Activated T-helper 1 cell treated with anti-CD3 and anti-CD28 coated beads, Interleukin-2, amount 50 U/mL, for 16 hours (primary cell): ENCODE results near the gene CGN.

ENCODE experiments used
- DNase-seq, 2 donors: peaks; one replicate each; pipeline ENCODE4 v3.0.0-alpha.2; 2020; ENCODE audit warnings: low read depth in 1 of 2, low spot score in 1 of 2

The CGN gene

DNA sequence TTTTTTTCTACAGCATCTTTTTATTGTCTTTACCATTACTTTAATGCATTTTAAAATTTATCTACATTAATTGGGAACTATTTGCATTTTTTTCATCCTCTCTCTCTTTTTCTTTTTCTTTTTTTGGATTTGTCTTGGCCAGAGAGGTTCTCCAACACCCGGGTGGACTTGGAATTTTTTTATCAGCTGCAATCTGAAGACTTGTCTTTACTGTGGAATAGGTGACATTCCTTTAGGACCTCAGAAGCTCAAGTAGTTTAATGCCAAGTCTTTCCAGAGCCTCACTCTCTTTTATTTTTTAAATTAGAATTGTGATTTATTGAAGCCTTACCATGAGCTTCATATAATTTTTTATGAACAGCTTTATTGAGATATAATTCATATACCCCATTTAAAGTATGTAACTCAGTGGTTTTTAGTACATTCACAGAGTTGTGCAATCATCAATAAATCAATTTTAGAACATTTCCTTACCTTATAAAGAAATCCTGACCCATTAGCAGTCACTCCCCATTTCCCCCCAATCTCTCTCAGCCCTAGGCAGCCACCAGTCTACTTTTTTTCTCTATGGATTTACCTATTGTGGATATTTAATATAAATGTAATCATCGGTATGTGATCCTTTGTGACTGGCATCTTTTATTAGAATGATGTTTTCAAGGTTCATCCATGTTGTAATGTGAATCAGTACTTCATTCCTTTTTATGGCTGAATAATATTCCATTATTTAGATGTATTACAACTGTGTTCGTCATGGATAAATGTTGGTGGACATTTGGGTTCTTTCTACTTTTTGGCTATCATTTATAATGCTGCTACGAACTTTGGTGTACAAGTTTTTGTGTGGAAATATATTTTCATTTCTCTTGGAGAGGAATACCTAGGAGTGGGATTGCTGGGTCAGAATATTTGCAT lies 35.1 kb downstream of the CGN start:
- no peak for DNase-seq

DNA sequence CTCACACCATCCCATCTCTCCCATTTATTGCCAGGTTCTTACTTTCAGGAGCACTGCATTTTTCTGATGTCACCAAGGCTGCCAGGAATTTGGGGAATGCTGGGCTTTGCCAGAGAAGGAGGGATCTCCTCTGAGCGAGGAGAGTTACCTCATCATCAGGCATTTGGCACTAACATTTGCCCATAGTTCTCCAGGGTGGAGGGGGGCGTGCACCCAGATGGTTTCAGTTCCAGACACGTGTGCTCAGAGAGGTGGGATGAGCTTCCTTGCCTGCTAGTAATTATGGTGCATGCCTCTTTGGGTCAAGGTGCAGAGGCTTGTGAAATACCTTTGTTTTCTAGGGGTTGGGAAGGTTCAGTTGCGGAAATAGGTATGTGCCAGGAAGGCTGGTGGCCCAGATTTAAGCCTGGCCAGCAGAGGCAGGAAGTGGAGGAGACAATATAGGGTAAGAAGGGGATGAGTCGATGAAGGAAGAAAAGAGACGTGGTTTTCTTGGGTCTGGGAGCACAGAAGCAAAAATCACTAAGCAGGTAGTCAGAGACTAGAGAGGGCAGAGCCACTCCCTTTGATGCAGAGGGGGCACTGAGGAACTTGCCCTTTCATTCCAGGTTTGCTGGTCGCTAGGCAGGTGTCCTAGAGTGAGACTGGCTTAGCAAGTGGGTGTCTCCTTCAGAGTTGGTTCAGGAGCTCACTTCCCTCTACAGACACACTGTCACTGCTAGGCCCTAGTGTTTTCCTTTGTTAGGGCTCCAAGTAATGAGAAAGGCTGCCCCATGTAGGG lies 36.1 kb downstream of the CGN start:
- DNase-seq, result no peak

DNA sequence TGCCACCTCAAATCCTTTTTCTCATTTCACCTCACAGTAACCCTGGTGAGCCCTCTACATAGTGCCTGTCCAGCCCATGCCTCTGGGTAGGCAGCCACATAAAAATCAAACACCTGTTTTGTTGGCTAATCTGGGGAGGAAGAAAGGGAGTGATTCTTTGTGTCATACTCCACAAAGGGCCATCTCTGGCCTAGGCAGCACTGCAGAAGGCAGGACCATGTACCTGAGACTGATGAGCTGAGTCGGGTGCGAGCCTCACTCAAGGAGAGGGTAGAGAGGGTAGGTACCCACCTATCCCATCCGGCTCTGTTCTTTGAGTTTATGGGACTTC lies 36.7 kb downstream of the CGN start:
- DNase-seq, result no peak

DNA sequence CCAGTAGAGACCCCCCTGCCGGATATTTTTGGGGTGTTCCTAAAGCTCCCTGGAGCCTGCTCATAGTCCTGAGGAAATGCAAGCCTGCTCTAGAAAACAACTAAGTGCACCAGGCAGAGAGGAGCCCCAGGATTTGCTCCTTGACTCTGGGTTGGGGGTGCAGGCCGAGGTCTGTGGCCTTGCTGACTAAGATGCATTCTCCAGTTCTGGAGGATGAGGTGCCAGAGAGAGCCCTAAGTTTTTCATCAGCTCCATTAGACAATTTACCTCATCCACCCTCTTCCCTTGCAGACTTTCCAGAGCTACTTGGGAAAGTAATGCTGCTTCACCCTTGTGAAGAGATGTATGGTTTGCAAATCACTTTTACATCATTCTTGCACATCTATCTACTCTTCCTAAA lies 38.0 kb downstream of the CGN start:
- no peak for DNase-seq

DNA sequence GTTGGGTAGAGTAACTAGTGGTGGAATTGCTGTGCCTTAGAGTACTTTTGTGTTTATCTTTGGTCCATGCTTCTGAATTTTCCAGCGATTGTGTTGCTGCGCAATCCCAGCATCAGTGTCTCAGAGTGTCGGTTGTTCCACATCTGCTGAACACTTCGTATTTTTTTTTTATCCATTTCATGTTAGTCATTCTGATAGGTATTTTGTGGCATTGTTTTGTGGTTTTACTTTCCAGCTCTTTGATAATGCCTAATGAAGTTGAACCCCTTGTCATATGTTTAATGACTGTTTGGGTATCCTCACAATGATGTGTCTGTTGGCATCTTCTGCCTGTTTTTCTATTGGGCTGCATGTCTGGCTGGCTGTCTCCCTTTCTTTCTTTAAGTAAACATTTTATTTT lies 42.5 kb downstream of the CGN start:
- DNase-seq, result no peak

DNA sequence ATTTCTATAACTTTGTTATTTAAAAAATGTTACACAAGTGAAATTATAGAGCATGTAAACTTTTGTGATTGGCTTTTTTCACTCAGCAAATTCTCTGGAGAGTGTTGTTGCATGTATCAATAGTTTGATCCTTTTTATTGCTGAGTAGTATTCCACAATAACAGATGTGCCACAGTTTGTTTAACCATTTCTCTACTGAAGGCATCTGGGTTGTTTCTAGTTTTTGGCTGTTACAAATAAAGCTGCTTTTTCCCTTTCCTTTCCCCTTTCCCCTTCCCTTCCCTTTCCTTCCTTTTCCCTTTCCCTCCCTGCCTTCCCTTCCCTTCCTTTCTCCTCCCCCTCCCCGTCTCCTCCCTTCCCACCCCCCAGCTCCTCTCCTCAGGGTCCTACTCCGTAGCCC lies 44.9 kb downstream of the CGN start:
- no peak for DNase-seq

DNA sequence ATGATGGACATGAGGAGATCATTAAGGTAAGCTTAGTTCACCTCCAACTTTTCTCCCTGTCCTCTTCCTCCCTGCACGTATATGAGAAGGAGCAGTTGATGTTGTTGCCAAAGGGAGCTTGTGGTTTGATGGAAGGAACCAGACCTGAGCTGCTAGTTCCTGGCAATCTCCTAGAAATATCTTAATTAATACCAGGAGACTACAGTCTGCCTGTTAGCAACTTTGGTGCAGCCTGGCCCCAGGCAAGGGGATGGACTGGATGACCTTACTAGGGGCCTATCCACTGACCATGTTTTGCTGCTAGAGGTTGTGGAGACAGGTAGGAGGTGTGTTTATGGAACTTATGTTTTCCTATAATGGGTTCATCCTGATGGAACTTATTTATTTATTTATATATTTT lies 51.5 kb downstream of the CGN start:
- no peak for DNase-seq

DNA sequence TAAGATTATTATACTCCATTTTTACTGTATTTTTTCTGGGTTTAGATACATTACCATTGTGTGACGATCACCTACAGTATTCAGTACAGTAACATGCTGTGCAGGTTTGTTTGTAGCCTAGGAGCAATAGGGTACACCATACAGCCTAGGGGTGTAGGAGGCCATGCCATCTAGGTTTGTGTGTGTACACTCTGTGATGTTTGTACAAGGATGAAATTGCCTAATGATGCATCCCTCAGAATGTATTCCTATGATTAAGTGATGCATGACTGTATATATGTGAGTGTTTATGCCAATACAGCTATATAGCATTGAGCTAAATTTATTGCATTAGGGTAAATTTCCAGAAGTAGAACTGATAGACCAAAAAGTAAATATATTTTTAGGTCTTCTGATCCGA lies 52.2 kb downstream of the CGN start:
- DNase-seq, result no peak

DNA sequence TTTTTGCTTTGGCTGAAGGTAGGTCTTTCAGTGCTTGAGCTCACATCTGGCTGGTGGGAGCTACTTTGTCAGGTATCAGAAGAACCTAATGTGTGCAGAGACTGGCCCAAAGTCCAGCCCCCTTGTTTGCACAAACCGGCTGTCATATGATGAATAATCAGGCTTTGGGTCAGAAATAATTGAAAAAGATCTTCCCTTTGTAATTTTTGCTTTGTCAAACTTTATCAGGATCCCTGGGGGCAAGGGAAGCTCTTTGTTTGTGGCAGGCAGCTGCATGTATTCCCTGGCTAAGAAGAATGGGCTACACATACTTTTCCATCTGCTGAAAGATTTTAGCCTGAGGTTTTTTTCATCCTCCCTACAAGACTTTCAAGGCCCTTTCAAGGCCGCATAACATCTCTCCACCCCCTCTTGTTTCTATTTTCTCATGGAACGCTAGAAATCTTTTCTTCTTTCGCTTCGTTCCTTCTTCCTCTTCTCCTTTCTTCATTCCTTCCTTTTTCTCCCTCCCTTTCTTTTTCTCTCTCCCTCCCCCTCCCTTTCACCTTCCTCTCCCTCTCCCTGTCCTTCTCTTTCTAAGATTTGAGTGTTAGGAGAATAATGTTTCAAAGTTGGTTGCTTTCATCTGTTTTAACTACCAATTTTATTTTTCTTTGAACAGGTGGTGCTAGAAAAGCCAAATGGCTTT lies 54.5 kb downstream of the CGN start:
- no peak for DNase-seq

DNA sequence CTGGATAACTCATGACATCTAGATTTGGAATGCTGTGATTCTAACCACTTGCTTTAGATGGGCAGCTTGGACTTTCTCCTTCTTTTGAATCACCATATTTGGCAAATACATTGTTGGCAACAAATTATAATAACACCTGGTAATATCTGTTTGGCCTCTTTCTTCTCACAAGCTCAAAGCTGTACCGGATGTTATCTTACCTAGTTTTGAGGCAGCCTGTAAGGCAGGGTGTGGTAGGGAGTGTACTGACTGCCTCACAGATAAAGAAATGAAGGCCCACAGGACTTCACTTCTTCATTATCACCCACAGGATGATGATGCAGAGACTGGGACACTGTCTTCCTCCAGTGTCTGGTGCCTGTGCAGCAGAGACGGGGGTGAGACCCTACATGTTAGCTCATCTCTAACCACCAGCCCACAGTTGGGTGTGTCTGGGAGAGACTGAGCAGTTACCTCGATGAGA lies 57.5 kb downstream of the CGN start:
- no peak for DNase-seq

DNA sequence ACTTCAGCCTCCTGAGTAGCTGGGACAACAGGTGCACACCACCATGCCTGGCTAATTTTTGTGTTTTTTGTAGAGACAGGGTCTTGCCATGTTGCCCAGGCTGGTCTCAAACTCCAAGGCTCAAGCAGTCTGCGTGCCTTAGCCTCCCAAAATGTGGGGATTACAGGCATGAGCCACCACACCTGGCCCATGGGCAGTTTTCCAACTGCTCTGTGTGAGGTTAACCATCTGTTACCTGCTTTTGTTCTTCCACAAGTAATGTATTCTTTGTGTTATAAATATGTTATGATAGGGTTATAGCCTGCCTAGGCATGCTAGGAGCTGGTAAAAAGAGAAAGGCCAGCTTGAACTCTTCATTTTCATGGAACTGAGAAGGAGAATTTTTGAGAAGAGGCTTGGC lies 59.6 kb downstream of the CGN start:
- DNase-seq, result no peak

DNA sequence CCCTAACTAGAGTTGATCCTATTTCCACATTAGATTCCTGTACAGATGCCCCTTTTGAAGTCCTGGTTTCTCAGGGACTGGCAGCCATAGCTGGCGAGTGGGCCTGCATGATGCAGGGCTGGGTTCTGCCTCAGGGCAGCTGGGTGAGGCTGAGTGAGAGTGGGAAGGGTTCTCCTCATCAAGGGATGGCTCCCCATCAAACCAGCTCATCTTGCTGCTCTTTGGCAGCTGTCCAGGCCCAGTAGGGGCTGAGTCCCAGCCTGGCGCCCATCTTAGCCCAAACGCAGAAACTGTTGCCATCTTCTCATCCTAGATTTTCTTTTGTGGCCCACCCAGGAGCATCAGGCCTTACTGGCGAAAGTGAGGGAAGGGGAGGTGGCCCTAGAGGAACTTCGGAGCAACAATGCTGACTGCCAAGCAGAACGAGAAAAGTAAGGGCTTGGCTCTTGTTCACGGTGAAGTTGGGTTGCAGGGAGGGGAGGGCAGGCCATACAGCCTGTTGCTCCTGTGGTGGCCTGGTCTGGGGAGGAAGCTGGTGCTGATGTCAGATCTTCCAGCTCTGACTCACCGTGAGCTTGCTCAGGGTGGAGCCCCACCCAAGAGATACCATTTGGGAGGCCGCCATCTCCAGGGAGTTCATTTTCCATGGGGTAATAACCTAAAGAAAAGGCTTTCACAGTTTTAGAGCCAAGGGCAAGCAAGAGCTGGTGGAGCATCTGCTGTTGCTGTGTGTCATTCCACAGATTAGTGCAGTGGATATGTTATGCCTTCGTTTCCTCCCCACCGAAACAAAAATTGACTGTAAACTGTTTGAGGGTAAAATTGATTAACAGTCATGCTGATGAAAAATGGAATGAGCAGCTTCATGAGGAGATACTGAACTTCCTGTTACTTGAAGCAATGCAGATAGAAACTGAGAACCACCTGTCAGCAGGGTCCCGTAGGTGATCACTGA lies 63.7 kb downstream of the CGN start:
- no peak for DNase-seq

DNA sequence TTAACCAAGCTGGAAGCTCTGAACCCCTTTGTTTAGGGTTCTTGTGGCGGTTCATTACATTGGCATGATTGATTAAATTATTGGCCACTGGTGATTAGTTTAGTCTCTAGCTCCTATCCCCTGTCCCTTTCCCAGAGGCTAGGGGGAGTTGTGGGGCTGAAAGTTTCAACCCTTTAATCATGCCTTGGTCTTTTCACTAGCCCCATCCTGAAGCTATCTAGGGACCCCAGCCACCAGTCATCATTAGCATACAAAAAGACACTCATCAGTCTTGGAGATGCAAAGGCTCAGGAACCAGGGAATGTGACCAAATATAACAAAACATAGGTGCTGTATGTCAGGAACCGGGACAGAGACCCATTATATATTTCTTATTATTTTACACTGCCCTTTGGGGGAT lies 66.0 kb downstream of the CGN start:
- no peak for DNase-seq

DNA sequence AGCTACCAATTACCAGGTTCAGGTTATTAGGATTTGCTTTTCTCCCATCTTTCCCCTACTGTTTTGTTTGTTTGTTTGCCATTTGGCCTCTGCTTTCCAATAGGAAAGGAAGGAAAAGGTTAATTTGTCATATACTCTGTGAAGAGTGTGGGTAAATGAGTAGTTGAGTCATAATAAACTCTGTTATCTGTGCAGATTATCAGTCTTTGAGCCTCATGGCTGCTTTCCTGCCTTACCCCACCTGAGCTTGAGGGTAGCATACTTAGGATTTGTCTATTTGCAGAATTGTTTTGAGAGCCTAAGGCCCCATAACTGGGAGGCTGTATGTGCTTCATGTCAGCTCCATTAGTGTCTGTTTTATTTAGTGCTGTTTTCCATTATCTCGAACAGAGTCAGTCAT lies 67.8 kb downstream of the CGN start:
- DNase-seq, result no peak

DNA sequence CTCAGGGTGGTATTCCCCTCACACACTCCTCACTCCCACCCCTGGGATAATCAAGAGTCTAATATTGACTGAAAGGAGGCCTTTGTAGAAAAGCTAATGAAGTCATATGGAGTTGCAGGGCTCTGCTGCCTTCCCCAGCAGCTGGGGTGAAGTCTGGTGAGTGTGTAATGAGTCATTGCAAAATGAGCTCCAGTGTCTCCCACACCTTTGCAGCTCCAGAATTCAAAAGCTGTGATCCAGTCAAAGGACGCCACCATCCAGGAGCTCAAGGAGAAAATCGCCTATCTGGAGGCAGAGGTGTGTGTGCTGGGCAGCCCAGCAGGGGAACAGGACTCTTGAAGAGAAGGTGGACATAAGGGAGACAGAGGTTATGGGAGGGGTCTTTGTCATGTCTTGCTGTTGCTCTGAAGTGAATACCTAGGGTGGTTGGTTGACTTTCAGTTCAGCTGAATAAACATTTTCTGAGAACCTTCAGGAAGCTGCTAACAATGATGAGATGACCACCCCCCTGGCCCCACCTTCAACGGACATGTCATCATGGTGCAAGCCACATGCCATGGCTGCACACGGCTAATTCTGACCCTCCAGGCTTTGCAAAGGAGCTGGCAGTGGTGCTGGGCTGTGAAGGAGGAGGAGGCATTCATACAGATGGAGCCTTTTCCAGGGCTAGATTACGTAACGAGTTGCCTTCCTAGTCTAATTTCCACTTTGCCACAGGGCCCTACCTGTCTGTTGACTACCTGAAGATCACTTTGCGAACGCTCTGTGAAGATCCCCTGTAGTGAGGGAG lies 68.4 kb downstream of the CGN start:
- no peak for DNase-seq

DNA sequence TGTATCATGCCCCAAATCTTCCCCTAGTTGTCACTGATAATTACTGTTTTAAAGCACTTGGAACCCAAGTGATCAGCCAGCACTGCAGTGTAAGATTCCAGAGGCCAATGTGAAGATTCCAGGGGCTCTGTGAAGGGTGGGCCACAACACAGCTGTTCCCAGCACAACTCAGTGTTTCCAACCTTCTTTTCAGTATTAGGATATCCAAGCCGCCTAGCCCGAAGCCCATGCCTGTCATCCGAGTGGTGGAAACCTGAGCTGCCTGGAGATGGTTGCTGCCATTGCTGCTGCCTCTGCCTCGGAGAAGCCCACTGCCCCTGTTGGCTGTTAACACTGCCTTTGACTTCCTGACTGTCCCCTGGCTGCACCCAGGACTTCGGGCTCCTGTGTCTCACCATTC lies 70.3 kb downstream of the CGN start:
- DNase-seq, result no peak

DNA sequence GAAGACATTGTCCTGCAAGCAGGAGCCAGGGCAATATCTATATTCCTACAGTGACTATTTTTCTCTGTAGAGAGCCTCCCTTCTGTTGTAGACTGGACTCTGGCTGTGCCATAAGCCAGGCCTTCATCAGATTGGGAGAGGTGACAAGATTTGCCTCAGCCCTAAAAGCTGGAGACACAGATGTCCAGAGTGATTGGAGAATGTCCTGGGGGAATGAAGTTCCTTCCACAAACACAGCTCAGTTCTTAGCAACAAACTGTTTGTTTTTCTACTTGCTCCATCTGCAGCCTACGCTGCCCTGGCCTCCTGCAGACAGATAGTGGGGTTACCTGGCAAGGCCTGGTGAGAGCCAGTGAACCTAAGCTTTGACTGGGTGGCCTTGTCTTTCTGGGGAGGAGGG lies 70.7 kb downstream of the CGN start:
- DNase-seq, result no peak

DNA sequence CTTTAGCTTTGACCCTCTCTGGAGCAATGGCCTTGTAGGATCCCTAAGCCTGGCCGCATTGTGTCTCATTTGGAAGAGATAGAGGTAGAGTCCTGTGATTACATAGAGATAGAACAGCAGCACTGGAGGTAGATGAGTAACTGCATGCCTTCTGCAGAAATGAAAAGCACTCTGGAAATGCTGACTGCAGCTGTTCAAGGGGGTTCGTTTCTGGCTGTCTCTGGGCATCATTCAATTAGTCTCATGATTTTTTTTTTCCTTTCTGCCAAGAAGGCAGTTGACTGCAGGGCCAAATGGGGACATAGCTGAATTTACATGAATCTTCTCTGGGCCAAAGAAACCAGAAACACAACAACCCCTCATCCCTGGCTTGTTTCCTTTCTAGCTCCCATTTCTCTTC lies 72.6 kb downstream of the CGN start:
- no peak for DNase-seq

DNA sequence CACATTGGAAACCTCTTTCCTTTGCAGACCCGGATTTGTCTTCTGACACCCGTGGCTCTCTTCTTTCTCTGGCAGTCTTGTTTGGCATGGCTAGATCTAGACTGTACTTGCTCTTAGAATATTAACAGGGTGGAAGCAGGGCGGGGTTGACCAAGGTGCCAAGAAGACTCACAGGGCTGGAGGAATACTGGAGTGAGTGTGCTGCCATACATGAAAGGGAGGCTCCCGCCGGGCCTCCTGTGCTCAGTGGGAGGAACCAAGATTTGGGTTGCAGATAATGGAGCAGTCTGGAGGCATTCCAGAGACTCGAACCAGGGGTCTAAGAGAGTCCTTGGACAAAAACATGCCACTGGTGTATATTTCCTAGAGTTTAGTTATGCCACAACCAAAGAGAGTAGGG lies 73.1 kb downstream of the CGN start:
- no peak for DNase-seq

DNA sequence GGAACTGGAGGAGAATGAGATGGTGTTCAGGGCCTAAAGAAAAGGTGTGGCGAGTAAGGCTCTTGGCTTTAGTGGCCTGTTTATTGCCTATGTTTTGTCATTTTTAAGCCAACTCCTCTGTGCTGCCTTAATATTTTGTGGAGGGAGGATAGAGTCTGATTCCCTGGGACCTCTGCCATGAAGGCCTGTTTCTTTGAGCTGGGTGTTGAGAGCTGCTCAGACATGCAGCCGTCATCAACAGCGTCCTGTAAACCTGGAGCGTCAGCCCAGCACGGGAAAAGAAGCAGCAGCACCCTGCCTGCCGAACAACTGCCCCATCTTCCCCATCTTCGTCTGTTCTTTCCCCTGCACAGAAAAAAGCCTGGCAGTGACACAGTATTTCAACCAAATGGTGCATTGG lies 73.6 kb downstream of the CGN start:
- DNase-seq, result no peak
